GM18951 (cell line): ENCODE results near the gene BANK1.

Experiments used
- POLR2A ChIP-seq: IDR thresholded peaks from 4 replicates; pipeline ENCODE4 v1.6.1; 2011; ENCODE audit warnings: mild to moderate bottlenecking; ENCODE audit not compliant: insufficient read length, insufficient read depth; ENCODE audit errors: extremely low read depth
- in situ Hi-C: fragments of 300-500 bp; cut with MboI; formaldehyde crosslinking; loops from one replicate; pipeline ENCODE4 v1.12.0; 2022; ENCODE audit warnings: low sequenced_read_pairs, mixed read lengths, inconsistent platforms; ENCODE audit not compliant: unreplicated experiment

Gene BANK1

DNA sequence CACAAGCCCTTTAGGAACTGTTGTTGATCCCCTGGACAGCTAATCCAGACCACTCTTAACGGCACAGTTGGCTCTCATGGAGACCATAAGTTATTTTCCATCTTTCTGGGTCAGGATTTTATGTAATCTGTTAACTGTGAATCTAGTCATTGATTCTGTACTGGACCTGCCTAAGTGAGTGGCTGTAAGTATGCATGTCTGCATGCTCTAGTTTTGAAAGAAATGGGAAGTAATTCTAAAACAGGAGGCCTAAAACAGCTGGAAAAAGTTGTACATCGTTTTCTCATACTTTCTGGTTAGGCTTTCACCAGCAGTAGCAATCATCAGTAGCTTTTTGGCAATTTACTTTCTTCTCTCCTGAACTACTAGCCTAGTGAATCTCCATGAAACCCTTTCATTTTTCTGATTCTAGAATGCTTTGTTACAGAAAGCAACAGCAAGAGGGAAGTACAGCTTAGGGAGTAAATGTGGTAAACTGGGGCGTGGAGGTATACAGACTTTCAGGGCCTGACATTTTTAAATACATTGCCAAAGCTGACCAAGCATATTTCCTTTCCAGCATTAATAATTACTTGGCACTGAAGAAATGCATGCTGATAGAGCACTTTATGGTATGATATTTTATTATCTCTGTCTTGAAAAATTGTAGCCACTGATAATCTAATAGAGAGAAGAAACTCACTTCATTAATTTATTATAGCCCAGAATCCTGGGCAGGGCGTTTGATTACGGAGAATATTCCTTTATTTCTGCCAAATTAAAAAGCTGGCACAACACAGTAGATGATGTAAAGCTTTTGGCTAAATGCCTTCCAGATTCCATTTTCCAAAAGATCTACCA lies 202.7 kb downstream of the BANK1 start:
- in situ Hi-C loops: no loop called here

DNA sequence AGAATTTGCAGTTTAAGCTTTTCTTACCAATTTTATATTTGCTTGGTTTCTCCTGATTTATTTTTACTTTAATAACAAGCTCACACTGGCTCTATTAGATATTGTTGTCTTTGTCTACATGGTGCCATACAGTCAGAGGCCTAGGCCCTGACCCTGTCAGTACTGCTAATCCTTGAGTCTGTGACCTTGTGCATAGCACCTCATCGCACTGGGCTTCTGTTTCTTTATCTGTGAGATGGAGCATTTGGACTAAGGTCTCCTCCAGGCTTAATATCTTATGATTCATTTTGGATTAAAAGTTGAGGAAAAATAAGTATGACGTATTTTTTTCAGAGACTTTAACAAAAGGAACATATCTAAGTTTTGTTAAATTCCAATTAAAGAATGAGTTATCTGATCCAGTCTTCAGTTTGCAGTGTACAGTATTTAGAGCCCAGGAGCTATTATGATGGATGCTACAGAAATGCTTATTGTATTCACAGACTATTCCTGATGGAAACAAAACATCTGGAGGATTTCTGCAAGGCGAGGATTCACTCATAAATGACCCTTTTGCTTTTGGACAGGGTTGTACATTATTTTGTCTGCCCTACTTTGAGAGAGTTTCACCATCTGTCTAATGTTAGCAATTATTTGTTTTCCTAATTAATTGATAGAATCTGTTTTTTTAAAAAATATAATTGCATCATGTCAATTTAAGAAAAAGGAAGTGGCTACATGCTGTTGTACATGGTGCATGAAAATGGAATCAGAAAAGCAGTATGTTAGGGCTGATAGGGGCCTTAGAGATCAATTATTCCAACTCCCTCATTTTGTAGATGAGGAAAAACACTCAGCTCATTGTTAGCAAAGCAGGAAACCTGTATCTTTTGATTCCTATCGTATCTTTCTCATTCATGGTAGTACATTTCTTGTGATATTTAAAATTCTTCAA lies 203.6 kb downstream of the BANK1 start:
- no peak for TF ChIP-seq POLR2A
- in situ Hi-C loops: no loop called here

More for the DNA sequence above, 202.7 kb downstream of the BANK1 start:
- no peak for TF ChIP-seq POLR2A

DNA sequence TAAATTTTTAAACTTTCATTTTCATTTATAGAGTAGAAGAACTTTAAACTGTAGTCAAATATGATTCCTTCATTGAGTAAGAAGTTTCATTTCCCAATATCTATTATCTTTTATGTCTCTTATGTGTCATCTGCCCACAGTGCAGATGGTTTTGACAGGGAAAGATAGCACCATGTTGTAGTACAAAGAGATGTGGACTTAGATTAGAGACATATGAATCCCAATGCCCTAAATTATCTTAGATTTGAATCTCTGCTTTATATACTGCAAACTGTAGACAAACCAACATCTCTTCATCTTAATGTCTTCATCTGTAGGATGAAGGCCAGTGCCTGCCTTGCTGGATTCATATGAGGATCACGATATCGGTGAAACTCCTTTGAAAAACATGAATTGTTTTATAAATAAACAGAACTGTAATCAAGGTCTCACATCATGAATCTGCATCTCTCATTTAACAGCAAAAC lies 217.5 kb downstream of the BANK1 start:
- TF ChIP-seq POLR2A: no peak
- in situ Hi-C loops: no loop called here

DNA sequence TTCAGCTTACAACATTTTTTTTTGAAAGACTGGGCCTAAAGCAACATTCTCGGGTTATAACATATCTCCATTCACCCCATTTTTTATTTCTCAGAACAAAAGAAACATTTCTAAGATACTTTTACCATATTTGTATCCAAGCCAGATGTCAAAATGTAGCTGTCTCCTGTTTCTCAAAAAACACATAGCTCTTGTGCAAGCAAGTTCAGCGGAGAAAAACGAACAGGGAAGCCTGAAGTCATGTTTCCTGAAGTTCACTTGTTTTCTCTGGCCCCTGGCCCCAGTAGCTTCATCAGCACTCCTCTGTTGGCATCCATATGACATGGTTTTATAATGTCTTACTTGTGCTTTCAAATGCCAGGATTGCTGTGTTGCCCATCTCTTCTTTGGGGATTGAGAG lies 218.2 kb downstream of the BANK1 start:
- in situ Hi-C loops: no loop called here
- no peak for TF ChIP-seq POLR2A

DNA sequence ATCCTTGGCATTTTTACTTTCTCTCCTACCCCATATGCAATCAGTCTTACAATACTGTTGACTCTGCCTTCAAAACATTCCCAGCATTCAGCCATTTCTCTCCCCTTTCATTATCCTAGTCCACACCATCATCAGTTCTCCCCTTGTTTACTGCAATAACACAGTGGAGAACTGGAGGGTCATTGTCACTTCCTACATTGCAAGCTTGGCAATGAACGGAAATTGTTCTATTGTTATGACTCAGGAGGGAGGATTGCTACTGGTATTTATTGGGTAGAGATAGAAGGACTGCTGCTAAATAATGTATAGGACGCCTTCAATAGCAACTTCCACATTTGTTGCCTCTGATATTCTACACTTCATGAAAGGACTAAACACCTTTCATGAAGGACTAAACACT lies 231.8 kb downstream of the BANK1 start:
- in situ Hi-C loops: no loop called here
- no peak for TF ChIP-seq POLR2A

DNA sequence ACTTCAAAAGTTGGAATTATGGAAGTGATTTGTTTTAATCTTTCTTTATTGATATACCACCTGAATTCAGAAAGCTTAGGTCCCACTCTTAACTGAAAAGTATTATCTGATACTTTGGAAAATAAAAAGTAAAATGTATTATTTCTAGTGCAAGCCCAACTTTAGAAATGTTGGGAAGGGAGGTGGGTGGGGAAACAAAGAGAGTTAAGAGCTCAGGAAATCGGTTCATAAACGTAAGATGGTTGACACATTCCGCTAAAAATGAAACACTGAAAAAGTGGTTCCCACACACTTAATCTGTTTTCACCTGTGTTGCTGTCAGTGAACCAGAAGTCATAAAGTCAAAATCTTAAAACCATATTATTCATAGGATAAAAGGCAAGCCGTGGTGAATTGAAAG lies 237.4 kb downstream of the BANK1 start:
- TF ChIP-seq POLR2A: no peak
- in situ Hi-C loops: no loop called here

DNA sequence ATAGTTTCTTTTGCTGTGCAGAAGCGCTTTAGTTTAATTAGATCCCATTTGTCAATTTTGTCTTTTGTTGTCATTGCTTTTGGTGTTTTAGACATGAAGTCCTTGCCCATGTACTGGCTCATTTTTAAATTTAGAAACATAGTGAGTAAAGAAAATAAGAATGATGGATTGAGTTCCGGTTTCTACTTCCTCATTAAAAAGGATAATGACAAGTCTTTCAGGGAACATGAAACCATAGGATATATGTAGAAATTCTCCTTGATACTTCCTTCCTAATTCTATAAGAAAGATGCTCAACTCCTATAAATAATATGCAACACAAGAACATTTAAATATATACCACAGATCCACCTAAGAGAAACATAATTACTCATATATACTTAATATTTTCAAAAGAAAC lies 240.9 kb downstream of the BANK1 start:
- no peak for TF ChIP-seq POLR2A

DNA sequence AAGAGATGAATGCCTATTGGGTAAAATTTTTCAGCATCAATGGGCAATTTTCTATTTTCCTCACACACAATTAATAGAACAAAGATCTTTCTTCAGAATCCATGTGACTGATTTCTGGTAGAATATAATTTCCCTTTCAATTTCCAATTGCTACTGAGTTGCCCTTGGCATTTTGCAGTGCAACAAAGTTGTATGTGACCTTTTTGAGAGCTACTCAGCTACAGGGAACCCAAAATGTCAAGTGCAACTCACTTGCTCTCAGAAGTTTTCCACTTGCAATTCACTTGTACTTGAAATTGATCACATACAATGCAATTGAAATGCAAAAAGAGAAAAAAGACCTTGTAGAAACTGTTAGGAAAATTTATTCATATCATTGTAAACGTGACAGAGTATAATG lies 245.5 kb downstream of the BANK1 start:
- TF ChIP-seq POLR2A: no peak
- in situ Hi-C loops: no loop called here

More for the DNA sequence above, 240.9 kb downstream of the BANK1 start:
- in situ Hi-C loops: no loop called here

DNA sequence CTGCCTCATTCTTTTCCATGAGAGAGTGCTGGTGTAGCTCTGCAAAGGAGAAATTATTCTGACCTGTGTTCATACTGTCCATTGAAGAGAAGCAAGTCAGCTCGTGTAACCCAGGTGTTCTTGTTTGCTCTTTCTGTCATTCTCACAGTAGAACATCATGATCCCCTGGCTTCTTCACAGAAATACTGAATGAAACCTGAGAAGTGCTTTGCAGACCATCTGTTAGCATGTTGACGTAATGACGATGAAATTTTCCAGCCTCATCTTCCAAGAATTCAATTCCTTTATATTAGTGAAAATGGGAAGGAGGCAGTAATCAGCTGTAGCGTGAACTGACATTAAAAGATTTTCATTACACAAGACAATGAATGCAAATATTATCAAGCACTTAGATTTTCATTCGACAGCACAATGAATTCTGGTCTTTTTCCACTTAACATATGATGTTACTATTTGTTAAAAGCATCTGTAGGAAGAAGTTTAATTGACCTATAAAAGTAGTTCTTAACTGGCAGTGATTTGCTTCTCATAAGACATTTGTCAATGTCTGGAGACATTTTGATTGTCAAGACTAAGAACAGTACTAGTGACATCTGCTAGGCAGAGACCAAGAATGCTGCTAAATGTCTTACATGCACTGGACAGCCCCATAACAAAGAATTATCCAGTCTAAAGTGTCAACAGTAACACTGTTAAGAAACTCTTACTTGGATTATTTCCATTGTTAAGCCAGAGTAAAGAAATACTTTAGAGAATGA lies 246.3 kb downstream of the BANK1 start:
- in situ Hi-C loops: no loop called here
- TF ChIP-seq POLR2A: no peak

DNA sequence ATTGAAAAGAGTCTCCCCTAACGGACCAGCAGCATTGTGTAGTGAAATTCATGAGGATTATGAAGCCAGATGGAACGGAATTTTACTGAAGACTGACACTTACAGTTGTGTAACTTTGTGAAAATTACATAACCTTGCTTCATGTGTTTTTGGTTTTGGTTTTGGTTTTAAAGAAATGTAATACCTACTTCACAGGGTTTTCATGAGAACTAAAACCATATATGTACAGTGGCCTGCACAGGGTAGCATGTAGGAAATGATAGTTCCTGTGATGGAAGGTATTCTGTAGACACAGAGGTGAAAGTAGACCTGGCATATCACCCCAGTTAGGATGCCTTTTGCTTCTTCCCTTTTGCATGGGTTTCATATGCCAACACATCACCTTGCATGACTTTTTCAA lies 247.0 kb downstream of the BANK1 start:
- in situ Hi-C loops: no loop called here
- TF ChIP-seq POLR2A: no peak

DNA sequence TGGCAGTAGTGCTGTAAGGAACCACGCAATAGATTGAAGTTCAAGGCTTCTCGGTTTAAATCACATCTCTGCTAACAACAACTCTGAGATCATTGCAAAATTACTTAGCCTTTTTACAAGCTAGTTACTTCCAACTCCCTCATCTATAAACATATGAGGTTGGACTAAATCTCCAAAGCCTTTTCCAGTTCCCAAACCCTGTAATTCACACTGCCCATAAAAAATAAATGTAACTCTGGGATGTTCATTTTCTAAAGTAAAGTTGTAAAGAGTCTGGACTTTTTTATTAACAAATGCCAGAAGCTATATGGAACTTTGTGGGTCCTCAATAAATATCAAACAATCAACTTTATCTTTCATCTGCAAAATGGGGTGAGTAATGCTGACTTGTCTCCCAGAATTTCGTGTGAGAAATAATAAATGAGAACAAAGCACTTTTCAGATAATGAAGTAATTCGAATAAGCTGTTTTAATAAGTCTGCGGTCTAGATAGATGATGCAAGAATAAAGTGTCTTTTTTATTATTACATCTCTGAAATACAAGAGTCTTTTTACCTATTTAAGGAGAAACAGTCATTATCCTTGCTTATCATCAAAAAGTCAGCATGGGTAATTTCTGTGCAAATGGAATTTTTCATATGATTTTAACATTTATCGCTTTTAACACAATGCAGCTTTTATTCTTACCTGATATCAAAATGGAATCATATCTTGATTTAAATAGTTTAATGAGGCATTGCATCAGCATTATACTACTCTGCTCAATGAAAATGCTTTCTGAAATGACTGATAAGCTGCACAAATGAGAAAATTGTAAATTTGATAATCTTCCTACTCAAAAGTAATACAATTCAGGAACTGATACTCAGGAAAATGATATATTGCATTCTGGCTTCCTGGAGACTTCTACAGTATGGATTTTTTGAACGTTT lies 252.6 kb downstream of the BANK1 start:
- TF ChIP-seq POLR2A: no peak
- in situ Hi-C loops: no loop called here

DNA sequence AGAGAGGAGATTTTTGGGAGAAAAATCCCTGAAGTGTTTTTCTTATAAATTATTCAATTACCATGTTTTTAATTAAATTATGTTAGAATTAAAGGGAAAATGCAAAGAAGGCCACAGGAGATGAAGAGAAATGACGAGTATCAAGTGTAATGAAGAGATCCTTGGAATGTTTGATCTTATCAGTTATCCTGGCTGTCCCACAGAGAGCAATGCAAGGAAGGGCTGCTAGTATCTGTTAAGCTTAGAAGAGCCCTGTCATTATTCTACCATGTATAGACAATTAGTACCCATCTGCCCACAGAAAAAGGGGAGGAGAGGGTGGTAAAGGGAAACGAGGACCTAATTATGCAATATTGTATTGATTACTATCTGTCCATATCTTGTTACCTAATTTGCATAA lies 257.1 kb downstream of the BANK1 start:
- no peak for TF ChIP-seq POLR2A
- in situ Hi-C loops: no loop called here
